ENCODE measurements around the gene COMMD1.

Gene COMMD1

DNA sequence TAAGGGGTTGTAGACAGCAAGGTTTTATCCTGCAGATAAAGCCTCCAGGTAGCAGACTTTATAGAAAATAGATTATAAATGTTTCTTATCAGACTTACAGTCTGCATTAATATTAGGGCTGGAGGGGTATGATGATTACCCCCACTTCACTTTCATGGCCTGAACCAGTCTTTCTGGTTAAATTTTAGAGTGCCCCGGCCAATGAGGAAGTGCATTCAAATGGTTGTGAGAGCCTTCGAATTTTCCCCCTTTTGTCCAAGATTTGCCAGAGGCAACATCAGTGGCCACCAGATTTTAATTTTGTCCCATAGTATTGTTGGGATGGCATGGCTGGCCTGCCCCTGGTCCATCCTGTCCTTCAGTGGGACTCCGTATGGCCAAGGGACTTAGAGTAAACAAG lies 31.6 kb downstream of the COMMD1 start:
- H3K4me3 ChIP-seq (ENCODE audit: low read depth, low read length): no peak overlapping the region
- H3K4me1 ChIP-seq (ENCODE audit: control insufficient read depth, insufficient read depth, low read length): peaks cover 3% of the 10 kb centered on the region; the same call in 1 of the 2 replicates
- no peak overlapping the region for H3K27ac ChIP-seq (ENCODE audit: extremely low read depth, low read depth, low read length)
- no peaks in the 10 kb centered on the region for H3K9me3 ChIP-seq (ENCODE audit: control insufficient read depth, insufficient read depth, low read depth, low read length)
- ChIA-PET POLR2A (no interaction called here), CTCF (interaction anchor here (1.3 kb wide), 1 partner anchor 18 kb away, joined by 6 read pairs; no protein-coding TSS in a partner anchor)
- H3K36me3 ChIP-seq (ENCODE audit: control insufficient read depth in 2 of 2, insufficient read depth in 1 of 2, low read length in 2 of 2): no peaks in the 10 kb centered on the region
- TF ChIP-seq ZNF510 (tag by site-specific recombination; IDR thresholded peaks at IDR 0.05; ENCODE audit: insufficient replicate concordance) (no peak), ZNF585B (tag by site-specific recombination; IDR thresholded peaks at IDR 0.05) (no peak), ZNF423 (tag by site-specific recombination; IDR thresholded peaks at IDR 0.05) (no peak)

DNA sequence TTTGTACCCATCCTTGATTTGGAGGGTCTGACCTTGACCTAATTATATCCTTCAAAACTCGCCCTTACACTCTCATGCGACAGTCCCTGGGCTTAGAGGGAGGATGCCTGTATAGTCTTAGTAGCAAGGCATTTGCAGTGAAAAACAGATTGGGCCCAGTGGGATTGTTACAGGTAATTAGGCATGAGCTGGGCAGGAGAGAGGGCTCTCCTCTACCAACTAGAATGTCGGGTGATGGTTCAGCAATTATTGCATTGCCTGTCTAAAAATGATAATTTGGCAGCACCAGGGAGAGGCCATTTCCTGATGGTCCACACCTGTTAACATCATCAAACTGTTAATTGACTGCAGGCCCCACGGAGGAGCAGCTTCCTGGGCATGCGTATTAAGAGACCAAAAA lies 32.4 kb downstream of the COMMD1 start:
- ChIA-PET CTCF (interaction anchor here (0.6 to 1.3 kb wide), 3 partner anchors 19 to 511 kb away, joined by 3 to 6 read pairs (median 5); no protein-coding TSS in a partner anchor), POLR2A (no interaction called here)
- Histone ChIP-seq H3K27ac (ENCODE audit: extremely low read depth, low read depth, low read length) (no peak overlapping the region), H3K4me1 (ENCODE audit: control insufficient read depth, insufficient read depth, low read length) (peaks cover 3% of the 10 kb centered on the region; the same call in 1 of the 2 replicates), H3K36me3 (ENCODE audit: control insufficient read depth in 2 of 2, insufficient read depth in 1 of 2, low read length in 2 of 2) (no peaks in the 10 kb centered on the region), H3K4me3 (ENCODE audit: low read depth, low read length) (no peak overlapping the region), H3K9me3 (ENCODE audit: control insufficient read depth, insufficient read depth, low read depth, low read length) (no peaks in the 10 kb centered on the region)
- TF ChIP-seq ZNF202 (tag by site-specific recombination; IDR thresholded peaks at IDR 0.05; ENCODE audit: borderline replicate concordance) (no peak), ZNF639 (tag by site-specific recombination; IDR thresholded peaks at IDR 0.05) (no peak), SCRT2 (tag by site-specific recombination; IDR thresholded peaks at IDR 0.05) (0 out of 2 replicates have a peak, but pooled peaks have one; percentile 29), ZNF175 (tag by site-specific recombination; IDR thresholded peaks at IDR 0.05) (no peak), SALL2 (tag by site-specific recombination; IDR thresholded peaks at IDR 0.05; ENCODE audit: borderline replicate concordance) (no peak), ZNF214 (tag by site-specific recombination; IDR thresholded peaks at IDR 0.05; ENCODE audit: borderline replicate concordance) (no peak), ZNF610 (tag by site-specific recombination; IDR thresholded peaks at IDR 0.05; ENCODE audit: borderline replicate concordance) (no peak)

- CTCF ChIA-PET: interaction anchor here (0.6 kb wide), 1 partner anchor 63 kb away, joined by 5 read pairs; no protein-coding TSS in a partner anchor
- Histone ChIP-seq H3K4me3 (ENCODE audit: low read depth, low read length) (no peak overlapping the region), H3K36me3 (ENCODE audit: control insufficient read depth in 2 of 2, insufficient read depth in 1 of 2, low read length in 2 of 2) (no peaks in the 10 kb centered on the region), H3K9me3 (ENCODE audit: control insufficient read depth, insufficient read depth, low read depth, low read length) (no peaks in the 10 kb centered on the region), H3K4me1 (ENCODE audit: control insufficient read depth, insufficient read depth, low read length) (peaks cover 3% of the 10 kb centered on the region; the same call in 1 of the 2 replicates), H3K27ac (ENCODE audit: extremely low read depth, low read depth, low read length) (no peak overlapping the region)
- POLR2A ChIA-PET: no interaction called here
- no peak for TF ChIP-seq ZNF791 (tag by site-specific recombination; IDR thresholded peaks at IDR 0.05)
- TF ChIP-seq ZNF148 (tag by site-specific recombination; IDR thresholded peaks at IDR 0.05; ENCODE audit: borderline replicate concordance): no peak
- no peak for TF ChIP-seq ZNF521 (tag by site-specific recombination; IDR thresholded peaks at IDR 0.05)
- no peak for TF ChIP-seq HOXC10 (CRISPR knock-in tag; IDR thresholded peaks at IDR 0.05)
These were observed 33.0 kb downstream of the COMMD1 start for GRCh38 chr2:61938511-61938910.

- H3K27ac ChIP-seq (ENCODE audit: extremely low read depth, low read depth, low read length): no peak overlapping the region
- ChIA-PET CTCF (interaction anchor here (1.0 kb wide), 1 partner anchor 12 kb away, joined by 3 read pairs; no protein-coding TSS in a partner anchor), POLR2A (no interaction called here)
- H3K36me3 ChIP-seq (ENCODE audit: control insufficient read depth in 2 of 2, insufficient read depth in 1 of 2, low read length in 2 of 2): no peaks in the 10 kb centered on the region
- H3K4me1 ChIP-seq (ENCODE audit: control insufficient read depth, insufficient read depth, low read length): peaks cover 3% of the 10 kb centered on the region; the same call in 1 of the 2 replicates
- no peaks in the 10 kb centered on the region for H3K9me3 ChIP-seq (ENCODE audit: control insufficient read depth, insufficient read depth, low read depth, low read length)
- no peak overlapping the region for H3K4me3 ChIP-seq (ENCODE audit: low read depth, low read length)
- no peak for TF ChIP-seq MZF1 (tag by site-specific recombination; IDR thresholded peaks at IDR 0.05; ENCODE audit: borderline replicate concordance)
- TF ChIP-seq HOXC10 (CRISPR knock-in tag; IDR thresholded peaks at IDR 0.05): no peak
- no peak for TF ChIP-seq ZNF175 (tag by site-specific recombination; IDR thresholded peaks at IDR 0.05)
- no peak for TF ChIP-seq ZNF670 (tag by site-specific recombination; IDR thresholded peaks at IDR 0.05; ENCODE audit: low read depth)
- no peak for TF ChIP-seq ZNF433 (tag by site-specific recombination; IDR thresholded peaks at IDR 0.05; ENCODE audit: low read depth)
- TF ChIP-seq ZNF626 (tag by site-specific recombination; IDR thresholded peaks at IDR 0.05): no peak
- no peak for TF ChIP-seq GLI2 (tag by site-specific recombination; IDR thresholded peaks at IDR 0.05; ENCODE audit: borderline replicate concordance, low read depth)
- TF ChIP-seq TSHZ1 (tag by site-specific recombination; IDR thresholded peaks at IDR 0.05; ENCODE audit: borderline replicate concordance): no peak
- no peak for TF ChIP-seq ZNF658 (tag by site-specific recombination; IDR thresholded peaks at IDR 0.05)
These were observed 37.8 kb downstream of the COMMD1 start for GRCh38 chr2:61943251-61943650.
